ENCODE data around the gene PHF12.
A peak's percentile ranks its signal among the peaks of the same experiment; 100 is the strongest.

- peak; percentile 60 to 87 (median 72) for TF ChIP-seq CTCF (IDR thresholded peaks at IDR 0.05)
- no peak for TF ChIP-seq POLR2A (IDR thresholded peaks at IDR 0.05)
These were observed 2.3 kb upstream of the PHF12 start for GRCh38 chr17:28953444-28954118.

Measured in Peyer's patch (tissue), 4 donors.